Epithelial cell of proximal tubule (primary cell): ENCODE measurements around the gene CTNNA2. TPM values are rescaled to one million over a fixed set of nuclear protein-coding genes. Genes with fewer than 3 reads are reported as not detected.

Experiments used
- DNase-seq: peaks from one replicate; pipeline ENCODE4 v3.0.0-alpha.2; 2011; ENCODE audit warnings: low read depth
- H3K4me3 ChIP-seq: 2 replicates; pipeline ENCODE4 v1.5.1; 2011; ENCODE audit warnings: low read depth, mild to moderate bottlenecking, low read length
- total RNA-seq: library from RNA; depleted of rRNA; stranded (reverse); fragments of >200 nt; gene quantifications from 2 replicates; pipeline ENCODE4 v1.2.3, GENCODE V29; 2015
- TF ChIP-seq, protein P1 (sequence below): conservative IDR thresholded peaks from 2 replicates; pipeline ENCODE4 v1.5.1; 2012; ENCODE audit warnings: low read depth, mild to moderate bottlenecking, low read length

Gene CTNNA2
- total RNA-seq, 1 donor from 2014 or later: 0.06 TPM

DNA sequence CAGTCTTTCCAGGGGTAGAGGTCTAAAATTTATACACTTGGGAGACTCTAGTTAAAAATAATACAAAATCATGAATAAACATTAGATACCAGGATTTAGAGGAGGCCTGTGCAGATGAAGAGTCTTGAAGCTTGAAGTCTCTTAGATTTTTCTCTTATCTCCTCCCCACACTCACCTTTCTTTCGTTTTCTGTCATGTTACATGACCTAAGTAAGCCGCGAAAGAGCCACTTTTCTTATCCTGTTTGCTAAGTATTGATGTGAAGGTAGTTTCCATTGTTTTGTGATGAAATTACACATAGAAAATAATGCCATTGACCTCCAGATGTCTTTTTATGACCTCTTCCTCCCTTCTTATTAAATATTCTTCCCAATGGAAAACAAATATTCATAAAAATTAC lies 423.9 kb downstream of the CTNNA2 start:
- H3K4me3 ChIP-seq: no peak overlapping the region
- TF ChIP-seq, protein P1, sequence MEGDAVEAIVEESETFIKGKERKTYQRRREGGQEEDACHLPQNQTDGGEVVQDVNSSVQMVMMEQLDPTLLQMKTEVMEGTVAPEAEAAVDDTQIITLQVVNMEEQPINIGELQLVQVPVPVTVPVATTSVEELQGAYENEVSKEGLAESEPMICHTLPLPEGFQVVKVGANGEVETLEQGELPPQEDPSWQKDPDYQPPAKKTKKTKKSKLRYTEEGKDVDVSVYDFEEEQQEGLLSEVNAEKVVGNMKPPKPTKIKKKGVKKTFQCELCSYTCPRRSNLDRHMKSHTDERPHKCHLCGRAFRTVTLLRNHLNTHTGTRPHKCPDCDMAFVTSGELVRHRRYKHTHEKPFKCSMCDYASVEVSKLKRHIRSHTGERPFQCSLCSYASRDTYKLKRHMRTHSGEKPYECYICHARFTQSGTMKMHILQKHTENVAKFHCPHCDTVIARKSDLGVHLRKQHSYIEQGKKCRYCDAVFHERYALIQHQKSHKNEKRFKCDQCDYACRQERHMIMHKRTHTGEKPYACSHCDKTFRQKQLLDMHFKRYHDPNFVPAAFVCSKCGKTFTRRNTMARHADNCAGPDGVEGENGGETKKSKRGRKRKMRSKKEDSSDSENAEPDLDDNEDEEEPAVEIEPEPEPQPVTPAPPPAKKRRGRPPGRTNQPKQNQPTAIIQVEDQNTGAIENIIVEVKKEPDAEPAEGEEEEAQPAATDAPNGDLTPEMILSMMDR: no peak
- no peak for DNase-seq

DNA sequence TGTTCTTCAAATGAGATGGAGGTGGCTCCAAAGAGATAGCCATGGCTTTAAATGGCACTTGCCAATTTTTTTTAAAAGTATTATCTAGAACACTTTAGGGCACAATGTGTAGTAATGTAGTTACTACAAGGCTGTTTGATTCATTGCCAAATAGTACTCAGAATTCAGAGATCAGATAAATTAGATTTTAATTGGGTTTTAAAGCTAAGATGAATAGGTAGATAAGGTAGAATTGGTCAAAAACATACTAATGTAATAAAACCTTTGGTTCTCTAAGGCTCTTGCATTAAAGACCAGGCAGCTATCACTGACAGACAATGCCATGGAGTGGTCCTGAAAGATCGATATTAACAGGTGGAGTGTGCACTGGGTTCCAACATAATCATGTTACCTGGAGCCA lies 425.8 kb downstream of the CTNNA2 start:
- no peak for DNase-seq
- TF ChIP-seq, protein P1: no peak

DNA sequence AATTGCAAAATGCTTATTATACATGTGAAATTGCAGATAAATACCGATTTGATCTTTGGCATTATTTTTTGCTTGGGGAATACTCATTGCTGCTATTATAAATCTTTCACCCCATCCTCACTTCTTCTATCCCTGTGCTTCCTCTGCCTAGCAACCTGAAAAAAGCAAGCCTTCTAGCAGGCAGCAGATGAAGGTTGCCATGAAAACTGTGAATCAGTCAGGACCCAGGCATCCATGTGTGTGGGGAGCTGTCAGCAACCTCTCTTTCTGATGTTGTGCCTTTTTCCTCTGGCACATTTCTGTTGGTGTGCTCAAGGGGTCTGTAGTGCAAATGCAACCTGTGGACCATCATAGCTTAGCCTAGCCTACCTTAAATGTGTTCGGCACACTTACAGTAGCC lies 427.5 kb downstream of the CTNNA2 start:
- H3K4me3 ChIP-seq: no peak overlapping the region
- TF ChIP-seq, protein P1: no peak
- no peak for DNase-seq

More for the DNA sequence above, 425.8 kb downstream of the CTNNA2 start:
- no peak overlapping the region for H3K4me3 ChIP-seq

DNA sequence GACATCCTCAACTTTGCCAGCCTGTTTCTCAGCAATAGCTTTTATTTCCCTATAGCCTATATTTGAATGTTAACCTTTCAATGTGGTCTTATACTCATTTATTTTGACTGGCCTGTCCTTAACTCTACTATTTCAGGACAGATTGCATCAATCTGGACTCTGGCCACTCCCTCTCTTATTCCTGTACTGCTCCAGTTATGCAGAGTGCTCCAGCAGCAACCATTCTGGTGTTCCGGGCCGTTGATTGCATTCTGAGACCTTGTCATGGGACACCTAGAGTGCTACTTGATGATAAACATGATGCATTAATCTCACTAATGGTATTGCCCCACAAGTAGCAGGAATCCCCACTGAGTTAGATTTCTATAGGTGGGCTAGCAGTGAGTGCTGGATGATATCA lies 428.3 kb downstream of the CTNNA2 start:
- DNase-seq: no peak
- TF ChIP-seq, protein P1: no peak
- no peak overlapping the region for H3K4me3 ChIP-seq

DNA sequence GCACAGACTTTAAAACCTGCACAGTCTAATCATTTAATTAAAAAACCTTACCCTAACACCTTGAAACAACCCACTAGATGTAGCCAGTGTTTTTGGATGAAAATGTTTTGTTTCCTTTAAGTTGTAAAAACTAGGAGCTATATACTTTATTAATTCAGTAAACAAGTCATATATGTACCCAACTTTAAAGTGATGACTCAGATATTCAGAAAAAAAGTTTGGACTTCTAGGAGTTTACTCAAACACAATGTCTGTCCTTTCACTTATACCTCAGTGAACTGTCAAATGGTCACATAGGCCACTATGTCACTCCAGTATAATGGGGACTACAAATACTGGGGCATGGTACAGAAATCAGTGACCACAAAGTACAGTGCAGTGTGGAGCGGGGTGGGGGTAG lies 431.4 kb downstream of the CTNNA2 start:
- DNase-seq: no peak
- TF ChIP-seq, protein P1: no peak
- H3K4me3 ChIP-seq: no peak overlapping the region

DNA sequence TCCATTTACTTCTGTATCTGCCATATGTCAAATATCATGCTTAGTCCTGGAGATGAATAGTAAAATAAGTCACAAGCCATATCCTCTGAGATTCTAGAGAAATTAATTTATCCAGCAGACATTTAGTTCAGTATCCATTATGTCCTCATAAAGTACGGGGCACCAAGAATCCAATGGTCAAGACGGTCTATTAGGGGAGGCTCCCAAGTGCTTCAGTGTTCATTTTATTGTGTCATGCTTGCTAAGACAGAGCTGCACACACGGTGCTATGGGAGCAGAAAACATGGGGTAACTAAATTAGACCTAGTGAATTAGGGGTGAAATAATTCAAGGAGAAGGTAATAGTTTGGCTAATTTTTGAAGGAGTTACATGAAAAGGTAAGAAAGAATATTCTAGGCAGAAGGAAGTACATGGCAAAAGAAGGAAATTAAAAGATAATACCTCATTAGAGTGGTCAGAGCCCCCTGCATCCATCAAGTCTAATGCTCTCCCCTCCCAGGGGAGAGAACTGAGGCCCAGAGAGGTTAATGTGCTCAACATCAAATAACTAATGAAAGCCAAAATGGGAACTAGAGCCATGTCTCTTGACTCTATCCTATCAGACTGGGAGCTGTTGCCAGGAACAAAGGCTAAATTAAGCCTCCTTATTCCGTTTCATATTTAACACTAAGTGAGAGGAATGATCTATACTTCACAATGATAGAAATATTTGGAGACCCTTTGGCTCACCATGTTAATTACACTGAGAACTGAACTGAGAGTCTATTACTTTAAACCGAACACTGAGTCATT lies 433.0 kb downstream of the CTNNA2 start:
- DNase-seq: no peak
- no peak overlapping the region for H3K4me3 ChIP-seq
- TF ChIP-seq, protein P1: no peak

DNA sequence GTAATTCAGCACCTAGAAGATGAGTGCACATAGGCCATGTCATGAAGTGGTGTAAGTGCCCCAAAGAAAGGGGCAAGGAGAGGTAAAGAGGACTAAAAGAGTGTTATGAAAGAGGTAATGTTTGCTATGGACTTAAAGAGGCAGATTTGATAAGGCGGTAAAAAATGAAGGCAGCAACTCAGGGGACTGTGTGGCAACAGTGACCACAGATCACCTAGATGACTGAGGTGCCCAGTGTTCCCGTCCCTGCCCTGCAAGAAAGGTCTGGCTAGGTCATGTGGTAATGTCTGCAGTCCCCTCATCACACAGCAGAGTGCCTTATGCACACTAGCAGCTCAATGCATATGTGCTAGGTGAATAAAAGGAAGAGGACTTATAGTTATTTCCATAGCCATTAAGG lies 434.9 kb downstream of the CTNNA2 start:
- TF ChIP-seq, protein P1: no peak
- no peak for DNase-seq
- no peak overlapping the region for H3K4me3 ChIP-seq
